ENCODE measurements around the gene GMEB2.

GRCh38 chr20:63589261-63590217 lies 37.4 kb downstream of the GMEB2 start:
- no peak for TF ChIP-seq CTCF (conservative IDR thresholded peaks at IDR 0.05 in 1 of 2, IDR thresholded peaks at IDR 0.05 in 1 of 2; ENCODE audit: low read depth in 1 of 2, low read length in 2 of 2)
- no peak for TF ChIP-seq EZH2 (IDR thresholded peaks at IDR 0.05; ENCODE audit: low read length, missing control alignments)
